Tibial nerve (tissue), 4 donors: ENCODE measurements around the gene CNDP1.

Experiments
- CTCF ChIP-seq, 5 experiments: fragments of 200-600 bp in 3 of 5; fragments of 450-650 bp in 2 of 5; sonication (generic) in 3 of 5; IDR thresholded peaks; one replicate each; pipeline ENCODE4 v1.5.1; 2016 to 2019; ENCODE audit warnings: antibody characterized with exemption in 5 of 5, mild to moderate bottlenecking in 3 of 5, moderate library complexity in 2 of 5
- EP300 ChIP-seq, 2 donors: sonication (generic); formaldehyde crosslinking; IDR thresholded peaks; one replicate each; pipeline ENCODE4 v1.6.1; 2017; ENCODE audit warnings: antibody characterized with exemption in 2 of 2, mild to moderate bottlenecking in 1 of 2
- POLR2A ChIP-seq, 2 donors: fragments of 450-650 bp; IDR thresholded peaks; one replicate each; pipeline ENCODE4 v1.6.1; 2017; ENCODE audit warnings: antibody characterized with exemption in 2 of 2, mild to moderate bottlenecking in 2 of 2, moderate library complexity in 2 of 2

- TF ChIP-seq CTCF (IDR thresholded peaks at IDR 0.05) (no peak), POLR2A (IDR thresholded peaks at IDR 0.05) (no peak), EP300 (IDR thresholded peaks at IDR 0.05) (no peak)
Measured at GRCh38 chr18:74486119-74486849, 48.0 kb upstream of the CNDP1 start.
